Jurkat, Clone E6-1 (cell line): Measurements from ENCODE around the gene PERP.

Experiments used
- DNase-seq: peaks from one replicate; pipeline ENCODE4 v3.0.0-alpha.2; 2011; ENCODE audit warnings: low read depth, low spot score
- H3K4me3 ChIP-seq: 2 replicates; pipeline ENCODE4 v1.5.1; 2011; ENCODE audit warnings: mild to moderate bottlenecking, low read length, control low read depth, moderate library complexity

Gene PERP

GRCh38 chr6:138106665-138107077 lies 548 bp downstream of the PERP start:
- H3K4me3 ChIP-seq, result no peak overlapping the region
- DNase-seq, result no peak

GRCh38 chr6:138105880-138106664 lies 1.1 kb downstream of the PERP start:
- no peak for DNase-seq
- no peak overlapping the region for H3K4me3 ChIP-seq

- no peak for DNase-seq
- no peak overlapping the region for H3K4me3 ChIP-seq
These were observed 1.8 kb downstream of the PERP start for GRCh38 chr6:138105446-138105845.

- H3K4me3 ChIP-seq, result no peak overlapping the region
- DNase-seq, result no peak
These were observed 2.5 kb downstream of the PERP start for GRCh38 chr6:138104618-138105213.

GRCh38 chr6:138103871-138104270 lies 3.3 kb downstream of the PERP start:
- H3K4me3 ChIP-seq, result no peak overlapping the region
- DNase-seq, result no peak

GRCh38 chr6:138101946-138102731 lies 5.1 kb downstream of the PERP start:
- no peak overlapping the region for H3K4me3 ChIP-seq
- DNase-seq, result no peak

GRCh38 chr6:138099832-138100231 lies 7.4 kb downstream of the PERP start:
- no peak for DNase-seq
- H3K4me3 ChIP-seq, result no peak overlapping the region

GRCh38 chr6:138098306-138098705 lies 8.9 kb downstream of the PERP start:
- no peak overlapping the region for H3K4me3 ChIP-seq
- no peak for DNase-seq

- no peak overlapping the region for H3K4me3 ChIP-seq
- no peak for DNase-seq
These were observed 13.0 kb downstream of the PERP start for GRCh38 chr6:138094260-138094659.

- H3K4me3 ChIP-seq, result no peak overlapping the region
- DNase-seq, result no peak
These were observed 13.6 kb downstream of the PERP start for GRCh38 chr6:138093632-138094031.

- H3K4me3 ChIP-seq, result no peak overlapping the region
- DNase-seq, result no peak
These were observed 14.5 kb downstream of the PERP start for GRCh38 chr6:138092686-138093085.

- H3K4me3 ChIP-seq, result no peak overlapping the region
- no peak for DNase-seq
These were observed 17.9 kb downstream of the PERP start for GRCh38 chr6:138089325-138089724.

- no peak for DNase-seq
- no peak overlapping the region for H3K4me3 ChIP-seq
These were observed 18.9 kb downstream of the PERP start for GRCh38 chr6:138088326-138088762.

GRCh38 chr6:138087593-138088325 lies 19.5 kb downstream of the PERP start:
- no peak overlapping the region for H3K4me3 ChIP-seq
- no peak for DNase-seq

GRCh38 chr6:138086573-138087196 lies 20.5 kb downstream of the PERP start:
- no peak overlapping the region for H3K4me3 ChIP-seq
- DNase-seq, result no peak

- no peak for DNase-seq
- no peak overlapping the region for H3K4me3 ChIP-seq
These were observed 21.4 kb downstream of the PERP start for GRCh38 chr6:138085839-138086222.

- no peak for DNase-seq
These were observed 22.0 kb downstream of the PERP start for GRCh38 chr6:138084904-138085838.

GRCh38 chr6:138082232-138082631 lies 25.0 kb downstream of the PERP start:
- DNase-seq, result no peak
- no peak overlapping the region for H3K4me3 ChIP-seq

More at GRCh38 chr6:138084904-138085838, 22.0 kb downstream of the PERP start:
- no peak overlapping the region for H3K4me3 ChIP-seq
